ENCODE data around the gene POU5F2.

DNA sequence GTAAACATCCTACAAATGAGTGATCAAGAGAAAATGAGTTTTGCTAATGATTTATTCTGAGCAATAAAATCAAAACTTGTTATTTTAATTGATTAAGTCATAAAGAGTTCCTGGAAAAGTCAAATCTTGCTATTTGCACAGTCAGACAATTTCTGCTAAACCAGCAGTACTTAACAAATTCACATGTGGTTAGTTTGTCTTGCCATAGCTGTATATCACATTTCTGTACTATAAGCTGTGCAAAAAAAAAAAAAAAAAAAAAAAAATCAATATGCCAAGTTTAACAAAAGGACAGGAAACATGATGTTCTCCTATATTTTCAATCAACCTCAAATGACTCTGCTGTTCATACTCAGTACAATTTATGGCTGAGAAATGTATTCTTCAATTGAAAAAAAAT lies 24.9 kb downstream of the POU5F2 start:
- TF ChIP-seq, protein P1, sequence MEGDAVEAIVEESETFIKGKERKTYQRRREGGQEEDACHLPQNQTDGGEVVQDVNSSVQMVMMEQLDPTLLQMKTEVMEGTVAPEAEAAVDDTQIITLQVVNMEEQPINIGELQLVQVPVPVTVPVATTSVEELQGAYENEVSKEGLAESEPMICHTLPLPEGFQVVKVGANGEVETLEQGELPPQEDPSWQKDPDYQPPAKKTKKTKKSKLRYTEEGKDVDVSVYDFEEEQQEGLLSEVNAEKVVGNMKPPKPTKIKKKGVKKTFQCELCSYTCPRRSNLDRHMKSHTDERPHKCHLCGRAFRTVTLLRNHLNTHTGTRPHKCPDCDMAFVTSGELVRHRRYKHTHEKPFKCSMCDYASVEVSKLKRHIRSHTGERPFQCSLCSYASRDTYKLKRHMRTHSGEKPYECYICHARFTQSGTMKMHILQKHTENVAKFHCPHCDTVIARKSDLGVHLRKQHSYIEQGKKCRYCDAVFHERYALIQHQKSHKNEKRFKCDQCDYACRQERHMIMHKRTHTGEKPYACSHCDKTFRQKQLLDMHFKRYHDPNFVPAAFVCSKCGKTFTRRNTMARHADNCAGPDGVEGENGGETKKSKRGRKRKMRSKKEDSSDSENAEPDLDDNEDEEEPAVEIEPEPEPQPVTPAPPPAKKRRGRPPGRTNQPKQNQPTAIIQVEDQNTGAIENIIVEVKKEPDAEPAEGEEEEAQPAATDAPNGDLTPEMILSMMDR (IDR thresholded peaks at IDR 0.05): no peak
- no peak for TF ChIP-seq POLR2AphosphoS5 (IDR thresholded peaks at IDR 0.05)
